Vagina (tissue), 2 donors: ENCODE results near the gene ANTXR1. TPM values are rescaled to one million over a fixed set of nuclear protein-coding genes. Genes with fewer than 3 reads are reported as not detected.

Experiments used
- DNase-seq, 2 donors: peaks; one replicate each; pipeline ENCODE4 v3.0.0-alpha.2; 2017; ENCODE audit errors: extremely low spot score in 2 of 2
- H3K27ac ChIP-seq: fragments of 200-600 bp; sonication (generic); one replicate; pipeline ENCODE4 v1.5.1; 2019
- H3K27me3 ChIP-seq: fragments of 200-600 bp; sonication (generic); one replicate; pipeline ENCODE4 v1.5.1; 2019
- H3K36me3 ChIP-seq, 2 donors: fragments of 200-600 bp; sonication (generic); one replicate each; pipeline ENCODE4 v1.5.1; 2017 to 2019
- H3K4me1 ChIP-seq: fragments of 200-600 bp; sonication (generic); one replicate; pipeline ENCODE4 v1.5.1; 2019
- H3K4me3 ChIP-seq, 2 donors: fragments of 200-600 bp; sonication (generic); 1 replicate in 1 of 2; 2 replicates in 1 of 2; pipeline ENCODE4 v1.5.1; 2016 to 2019
- H3K9me3 ChIP-seq: fragments of 200-600 bp; sonication (generic); one replicate; pipeline ENCODE4 v1.5.1; 2019
- POLR2A ChIP-seq, 2 donors: fragments of 450-650 bp; IDR thresholded peaks; one replicate each; pipeline ENCODE4 v1.6.1; 2017; ENCODE audit warnings: antibody characterized with exemption in 2 of 2, mild to moderate bottlenecking in 2 of 2, moderate library complexity in 2 of 2
- POLR2AphosphoS5 ChIP-seq, 2 donors: sonication (generic); formaldehyde crosslinking; IDR thresholded peaks; one replicate each; pipeline ENCODE4 v1.9.0; 2017; ENCODE audit warnings: antibody characterized with exemption in 2 of 2, mild to moderate bottlenecking in 2 of 2, low read depth in 1 of 2; ENCODE audit not compliant: insufficient read depth in 1 of 2
- intact Hi-C: fragments of 100-400 bp; cut with DNase I; formaldehyde crosslinking; loops from one replicate; pipeline ENCODE4 v1.15.1; 2023
- total RNA-seq: library from RNA; depleted of rRNA; stranded (reverse); fragments of >200 nt; gene quantifications from one replicate; pipeline ENCODE4 v1.2.3, GENCODE V29; 2016
- TF ChIP-seq, protein P1 (sequence below), 3 experiments: fragments of 450-650 bp in 2 of 3; fragments of 200-600 bp in 1 of 3; sonication (generic) in 1 of 3; IDR thresholded peaks; one replicate each; pipeline ENCODE4 v1.5.1; 2017 to 2019; ENCODE audit warnings: antibody characterized with exemption in 3 of 3, mild to moderate bottlenecking in 2 of 3, moderate library complexity in 2 of 3

ANTXR1 gene
- total RNA-seq, 1 donor from 2014 or later = 102 TPM

DNA sequence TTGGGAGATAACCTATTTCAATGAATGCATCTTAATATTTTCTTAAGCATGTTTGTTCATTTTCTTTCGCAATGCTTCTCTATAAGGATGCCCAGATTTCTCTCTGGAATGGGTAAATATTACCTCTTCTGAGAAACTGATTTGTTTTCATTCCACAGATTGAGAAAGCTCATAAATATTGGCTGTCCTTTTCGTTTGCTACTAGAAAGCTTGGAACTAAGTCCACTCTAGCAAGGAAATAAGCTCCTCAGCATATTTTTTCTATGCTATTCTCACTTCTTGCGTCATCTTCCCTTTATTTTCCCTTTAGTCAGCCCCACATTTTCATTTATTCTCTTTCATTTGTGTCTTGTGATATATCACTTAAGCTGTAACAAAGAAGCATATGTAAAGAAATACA lies 76.3 kb downstream of the ANTXR1 start:
- DNase-seq = no peak
- Histone ChIP-seq H3K4me3 (no peak overlapping the region), H3K27ac (no peak overlapping the region), H3K9me3 (no peaks in the 10 kb centered on the region), H3K36me3 (no peaks in the 10 kb centered on the region), H3K4me1 (peaks cover 26% of the 10 kb centered on the region), H3K27me3 (no peaks in the 10 kb centered on the region)
- intact Hi-C loops = no loop called here
- TF ChIP-seq POLR2A (IDR thresholded peaks at IDR 0.05) = no peak
- TF ChIP-seq, protein P1, sequence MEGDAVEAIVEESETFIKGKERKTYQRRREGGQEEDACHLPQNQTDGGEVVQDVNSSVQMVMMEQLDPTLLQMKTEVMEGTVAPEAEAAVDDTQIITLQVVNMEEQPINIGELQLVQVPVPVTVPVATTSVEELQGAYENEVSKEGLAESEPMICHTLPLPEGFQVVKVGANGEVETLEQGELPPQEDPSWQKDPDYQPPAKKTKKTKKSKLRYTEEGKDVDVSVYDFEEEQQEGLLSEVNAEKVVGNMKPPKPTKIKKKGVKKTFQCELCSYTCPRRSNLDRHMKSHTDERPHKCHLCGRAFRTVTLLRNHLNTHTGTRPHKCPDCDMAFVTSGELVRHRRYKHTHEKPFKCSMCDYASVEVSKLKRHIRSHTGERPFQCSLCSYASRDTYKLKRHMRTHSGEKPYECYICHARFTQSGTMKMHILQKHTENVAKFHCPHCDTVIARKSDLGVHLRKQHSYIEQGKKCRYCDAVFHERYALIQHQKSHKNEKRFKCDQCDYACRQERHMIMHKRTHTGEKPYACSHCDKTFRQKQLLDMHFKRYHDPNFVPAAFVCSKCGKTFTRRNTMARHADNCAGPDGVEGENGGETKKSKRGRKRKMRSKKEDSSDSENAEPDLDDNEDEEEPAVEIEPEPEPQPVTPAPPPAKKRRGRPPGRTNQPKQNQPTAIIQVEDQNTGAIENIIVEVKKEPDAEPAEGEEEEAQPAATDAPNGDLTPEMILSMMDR (IDR thresholded peaks at IDR 0.05) = no peak
- no peak for TF ChIP-seq POLR2AphosphoS5 (IDR thresholded peaks at IDR 0.05; ENCODE audit: insufficient read depth in 1 of 2, low read depth in 1 of 2)

DNA sequence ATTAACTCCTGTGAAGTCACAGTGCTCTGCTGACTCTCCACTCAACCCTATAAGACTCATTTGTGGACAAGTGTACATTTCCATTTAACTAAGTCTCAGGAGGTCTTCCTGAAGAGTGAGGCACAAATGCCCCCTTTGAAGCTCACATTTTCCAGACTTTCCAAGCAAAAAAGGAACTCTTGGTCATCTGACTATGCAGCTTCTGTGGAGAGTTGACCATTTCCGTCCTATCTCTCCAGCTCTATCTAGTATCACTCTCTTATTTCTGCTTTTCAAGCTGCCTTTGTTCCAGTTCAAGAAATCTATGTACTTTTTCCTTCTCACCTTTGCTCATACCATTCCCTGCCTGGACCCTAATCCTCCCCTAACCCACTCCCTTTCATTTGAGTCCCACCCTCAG lies 77.0 kb downstream of the ANTXR1 start:
- intact Hi-C loops = no loop called here
- Histone ChIP-seq H3K36me3 (no peaks in the 10 kb centered on the region), H3K4me1 (peaks cover 26% of the 10 kb centered on the region), H3K4me3 (no peak overlapping the region), H3K9me3 (no peaks in the 10 kb centered on the region), H3K27me3 (no peaks in the 10 kb centered on the region), H3K27ac (peak overlapping the region; percentile 36)
- TF ChIP-seq POLR2A (IDR thresholded peaks at IDR 0.05) (no peak), POLR2AphosphoS5 (IDR thresholded peaks at IDR 0.05; ENCODE audit: insufficient read depth in 1 of 2, low read depth in 1 of 2) (no peak)
- TF ChIP-seq, protein P1 (IDR thresholded peaks at IDR 0.05) = no peak
- DNase-seq = no peak

DNA sequence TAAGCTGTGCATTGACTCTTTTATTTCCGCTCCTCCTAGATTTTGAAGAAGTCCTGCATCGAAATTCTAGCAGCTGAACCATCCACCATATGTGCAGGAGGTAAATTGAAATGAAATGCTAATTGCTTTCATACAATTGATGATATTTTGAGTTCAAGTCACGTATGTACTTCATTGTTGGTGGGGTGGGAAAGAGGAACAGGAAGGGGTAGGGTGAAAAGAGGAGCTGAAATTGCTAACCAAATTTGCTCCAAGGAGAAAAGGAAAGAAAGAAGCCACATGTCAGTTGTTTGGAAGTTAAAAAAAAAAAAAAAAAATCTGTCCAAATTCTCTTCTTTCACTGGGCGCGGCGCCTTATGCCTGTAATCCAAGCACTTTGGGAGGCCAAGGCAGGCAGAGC lies 77.8 kb downstream of the ANTXR1 start:
- Histone ChIP-seq H3K27me3 (no peaks in the 10 kb centered on the region), H3K9me3 (no peaks in the 10 kb centered on the region), H3K36me3 (no peaks in the 10 kb centered on the region), H3K4me3 (no peak overlapping the region), H3K4me1 (peaks cover 26% of the 10 kb centered on the region), H3K27ac (no peak overlapping the region)
- DNase-seq = no peak
- intact Hi-C loops = no loop called here
- TF ChIP-seq POLR2AphosphoS5 (IDR thresholded peaks at IDR 0.05; ENCODE audit: insufficient read depth in 1 of 2, low read depth in 1 of 2) = no peak
- TF ChIP-seq, protein P1 (IDR thresholded peaks at IDR 0.05) = no peak
- no peak for TF ChIP-seq POLR2A (IDR thresholded peaks at IDR 0.05)

DNA sequence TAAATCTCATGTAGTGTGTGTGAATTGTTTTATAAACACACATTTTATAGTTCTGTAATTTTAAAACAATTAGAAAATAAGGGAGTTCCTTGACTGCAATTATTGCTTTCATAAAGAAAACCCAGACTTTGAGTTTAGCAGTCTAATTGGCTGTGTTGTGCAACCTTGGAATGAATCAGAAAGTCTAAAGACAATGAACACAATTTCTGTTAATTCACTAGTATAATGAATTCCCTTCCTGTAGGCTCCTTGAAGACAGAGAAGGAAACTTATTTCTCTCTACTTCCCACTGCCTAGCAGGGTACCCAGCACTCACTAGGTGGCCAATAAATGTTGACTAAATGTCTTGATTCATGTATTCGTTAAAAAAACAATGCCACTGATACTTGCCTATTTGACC lies 79.9 kb downstream of the ANTXR1 start:
- no peak overlapping the region for H3K27ac ChIP-seq
- peaks cover 9% of the 10 kb centered on the region for H3K4me1 ChIP-seq
- DNase-seq = no peak
- TF ChIP-seq POLR2AphosphoS5 (IDR thresholded peaks at IDR 0.05; ENCODE audit: insufficient read depth in 1 of 2, low read depth in 1 of 2) = no peak
- TF ChIP-seq POLR2A (IDR thresholded peaks at IDR 0.05) = no peak
- TF ChIP-seq, protein P1 (IDR thresholded peaks at IDR 0.05) = no peak
- intact Hi-C loops = no loop called here
- no peaks in the 10 kb centered on the region for H3K9me3 ChIP-seq
- no peaks in the 10 kb centered on the region for H3K36me3 ChIP-seq
- no peak overlapping the region for H3K4me3 ChIP-seq
- no peaks in the 10 kb centered on the region for H3K27me3 ChIP-seq

DNA sequence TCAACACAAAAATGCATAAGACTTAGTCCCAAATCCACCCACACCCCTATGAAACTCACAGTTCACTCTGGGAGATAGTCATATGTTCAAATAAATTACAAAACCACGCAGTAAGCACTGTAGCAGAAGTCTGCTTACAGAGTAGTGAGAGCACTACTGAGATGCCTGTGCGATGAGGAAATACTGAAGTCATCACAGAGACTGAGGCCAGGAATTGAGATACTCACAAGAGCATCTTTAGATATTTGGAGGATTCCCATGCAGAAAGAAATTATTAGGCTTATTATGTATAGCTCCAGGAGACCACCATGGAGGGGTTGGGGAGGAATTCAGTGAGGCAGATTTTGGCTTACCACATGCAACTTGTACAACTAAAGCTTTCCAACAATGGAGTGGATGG lies 82.3 kb downstream of the ANTXR1 start:
- TF ChIP-seq POLR2AphosphoS5 (IDR thresholded peaks at IDR 0.05; ENCODE audit: insufficient read depth in 1 of 2, low read depth in 1 of 2) = peak in 1 of 2 donors; percentile 44
- TF ChIP-seq, protein P1 (IDR thresholded peaks at IDR 0.05) = no peak
- Histone ChIP-seq H3K4me3 (no peak overlapping the region), H3K4me1 (peaks cover 11% of the 10 kb centered on the region), H3K27ac (peak overlapping the region; percentile 61), H3K9me3 (no peaks in the 10 kb centered on the region), H3K36me3 (no peaks in the 10 kb centered on the region), H3K27me3 (no peaks in the 10 kb centered on the region)
- DNase-seq = no peak
- intact Hi-C loops = no loop called here
